Natural killer cell (primary cell): ENCODE measurements around the gene SACM1L. TPM values are rescaled to one million over a fixed set of nuclear protein-coding genes. Genes with fewer than 3 reads are reported as not detected.

Experiments used
- ATAC-seq, 3 donors: fragments of 150-1000 bp in 2 of 3; fragments of 200-7000 bp in 1 of 3; cut with Tn5 transposase; 1 replicate in 1 of 3; 2 replicates in 2 of 3; pipeline ENCODE4 v1.10.0; 2021; ENCODE audit warnings: mild to moderate bottlenecking in 2 of 3, moderate library complexity in 2 of 3
- DNase-seq, 2 donors: peaks; one replicate each; pipeline versions ENCODE4 v3.0.0 to v3.0.0-alpha.2; 2013 to 2021; ENCODE audit warnings: mixed read lengths in 1 of 2
- H3K27ac ChIP-seq: one replicate; pipeline ENCODE4 v1.5.1; 2013; ENCODE audit warnings: mild to moderate bottlenecking, low read length
- H3K27me3 ChIP-seq: one replicate; pipeline ENCODE4 v1.6.1; 2013; ENCODE audit warnings: low read length; ENCODE audit not compliant: control insufficient read depth, insufficient read depth
- H3K36me3 ChIP-seq: one replicate; pipeline ENCODE4 v1.6.1; 2013; ENCODE audit warnings: low read length; ENCODE audit not compliant: control insufficient read depth, insufficient read depth
- H3K4me1 ChIP-seq: one replicate; pipeline ENCODE4 v1.6.1; 2013; ENCODE audit warnings: low read length; ENCODE audit not compliant: control insufficient read depth, insufficient read depth
- H3K4me3 ChIP-seq: one replicate; pipeline ENCODE4 v1.5.1; 2013; ENCODE audit warnings: low read length
- H3K9me3 ChIP-seq: one replicate; pipeline ENCODE4 v1.6.1; 2013; ENCODE audit warnings: low read length; ENCODE audit not compliant: control insufficient read depth, insufficient read depth
- H3K27ac Mint-ChIP-seq, 2 donors: one replicate each; pipeline ENCODE4 v1.8.0; 2022; ENCODE audit warnings: mild to moderate bottlenecking in 2 of 2, mixed read lengths in 2 of 2, moderate library complexity in 1 of 2
- H3K27me3 Mint-ChIP-seq, 2 donors: one replicate each; pipeline ENCODE4 v1.8.0; 2022; ENCODE audit warnings: low read depth in 2 of 2, mixed read lengths in 2 of 2
- H3K36me3 Mint-ChIP-seq: one replicate; pipeline ENCODE4 v1.8.0; 2022; ENCODE audit warnings: mixed read lengths
- H3K4me1 Mint-ChIP-seq, 2 donors: one replicate each; pipeline ENCODE4 v1.8.0; 2022; ENCODE audit warnings: mixed read lengths in 2 of 2
- H3K4me3 Mint-ChIP-seq: one replicate; pipeline ENCODE4 v1.8.0; 2022; ENCODE audit warnings: mild to moderate bottlenecking, moderate library complexity, mixed read lengths
- H3K9me3 Mint-ChIP-seq, 2 donors: one replicate each; pipeline ENCODE4 v1.8.0; 2022; ENCODE audit warnings: mixed read lengths in 2 of 2
- WGBS: methylation state at CpG from one replicate; pipeline ENCODE4 v1.1.7; 2013; ENCODE audit warnings: missing lambda C conversion rate; ENCODE audit not compliant: insufficient coverage; 5-methylcytosine and 5-hydroxymethylcytosine counted together
- intact Hi-C: fragments of 100-400 bp; cut with micrococcal nuclease; formaldehyde crosslinking; loops from one replicate; pipeline ENCODE4 v1.14.2; 2022
- total RNA-seq, 4 donors: library from RNA; stranded (reverse); fragments of 120-200 nt in 1 of 4; gene quantifications; one replicate each; pipeline versions ENCODE4 v1.2.3 to v1.2.4, GENCODE V29; 2013 to 2022
- TF ChIP-seq, protein P1 (sequence below): fragments of 200-600 bp; IDR thresholded peaks from one replicate; pipeline ENCODE4 v1.8.0; 2022; ENCODE audit warnings: antibody characterized with exemption

SACM1L gene
- total RNA-seq, 3 donors from 2014 or later (not counting 1 experiment from before 2014, with no cell fraction given) = 93.2 to 110 (median 93.9) TPM

- no peaks in the 10 kb centered on the region for H3K9me3 ChIP-seq
- no peaks in the 10 kb centered on the region for H3K27me3 ChIP-seq
- TF ChIP-seq, protein P1, sequence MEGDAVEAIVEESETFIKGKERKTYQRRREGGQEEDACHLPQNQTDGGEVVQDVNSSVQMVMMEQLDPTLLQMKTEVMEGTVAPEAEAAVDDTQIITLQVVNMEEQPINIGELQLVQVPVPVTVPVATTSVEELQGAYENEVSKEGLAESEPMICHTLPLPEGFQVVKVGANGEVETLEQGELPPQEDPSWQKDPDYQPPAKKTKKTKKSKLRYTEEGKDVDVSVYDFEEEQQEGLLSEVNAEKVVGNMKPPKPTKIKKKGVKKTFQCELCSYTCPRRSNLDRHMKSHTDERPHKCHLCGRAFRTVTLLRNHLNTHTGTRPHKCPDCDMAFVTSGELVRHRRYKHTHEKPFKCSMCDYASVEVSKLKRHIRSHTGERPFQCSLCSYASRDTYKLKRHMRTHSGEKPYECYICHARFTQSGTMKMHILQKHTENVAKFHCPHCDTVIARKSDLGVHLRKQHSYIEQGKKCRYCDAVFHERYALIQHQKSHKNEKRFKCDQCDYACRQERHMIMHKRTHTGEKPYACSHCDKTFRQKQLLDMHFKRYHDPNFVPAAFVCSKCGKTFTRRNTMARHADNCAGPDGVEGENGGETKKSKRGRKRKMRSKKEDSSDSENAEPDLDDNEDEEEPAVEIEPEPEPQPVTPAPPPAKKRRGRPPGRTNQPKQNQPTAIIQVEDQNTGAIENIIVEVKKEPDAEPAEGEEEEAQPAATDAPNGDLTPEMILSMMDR = no peak
- H3K4me3 Mint-ChIP-seq = no peak overlapping the region
- H3K4me1 Mint-ChIP-seq = peaks cover 18 to 24% of the 10 kb centered on the region in 2 donors
- no peak for DNase-seq
- H3K4me3 ChIP-seq = no peak overlapping the region
- H3K9me3 Mint-ChIP-seq = no peaks in the 10 kb centered on the region
- no peak for ATAC-seq
- intact Hi-C loops = no loop called here
- peaks cover 38% of the 10 kb centered on the region for H3K36me3 ChIP-seq
- H3K36me3 Mint-ChIP-seq = no peaks in the 10 kb centered on the region
- no peaks in the 10 kb centered on the region for H3K27me3 Mint-ChIP-seq
- H3K27ac ChIP-seq = no peak overlapping the region
- WGBS = 86% methylated on average over 1 of the region's 1 CpG
- H3K4me1 ChIP-seq = peaks cover 19% of the 10 kb centered on the region
- H3K27ac Mint-ChIP-seq = no peak overlapping the region
Observed at GRCh38 chr3:45667569-45667934, 21.6 kb upstream of the SACM1L start.

GRCh38 chr3:45670436-45670835 is 18.8 kb upstream of the SACM1L start:
- Histone ChIP-seq H3K27me3 (no peaks in the 10 kb centered on the region), H3K36me3 (peaks cover 54% of the 10 kb centered on the region), H3K4me1 (peaks cover 3% of the 10 kb centered on the region), H3K27ac (no peak overlapping the region), H3K9me3 (no peaks in the 10 kb centered on the region), H3K4me3 (no peak overlapping the region)
- TF ChIP-seq, protein P1 = no peak
- Mint-ChIP-seq H3K4me1 (peaks cover 4 to 9% of the 10 kb centered on the region in 2 donors), H3K27ac (no peak overlapping the region), H3K36me3 (no peaks in the 10 kb centered on the region), H3K4me3 (no peak overlapping the region), H3K9me3 (no peaks in the 10 kb centered on the region), H3K27me3 (no peaks in the 10 kb centered on the region)
- DNase-seq (no peak), ATAC-seq (no peak)
- intact Hi-C loops = no loop called here

DNA sequence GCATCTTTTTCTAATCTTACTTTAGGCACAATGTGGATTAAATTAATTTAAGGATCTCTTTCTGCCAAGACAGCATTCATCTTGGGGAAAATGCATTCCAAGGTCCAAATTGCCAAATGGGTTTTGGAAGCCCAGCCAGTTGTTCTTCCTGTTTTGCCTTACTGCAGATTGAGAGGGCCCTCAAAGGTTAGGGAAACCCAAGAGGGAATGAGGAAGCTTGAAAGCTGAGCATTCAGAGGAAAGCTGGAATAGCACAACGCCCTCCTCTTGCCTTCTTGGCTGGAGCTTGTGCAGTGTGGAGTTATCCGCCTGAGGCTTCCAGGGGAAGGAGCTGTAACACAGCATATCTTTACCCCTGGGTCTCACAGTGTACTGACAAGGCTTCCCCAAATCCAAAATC is 18.2 kb upstream of the SACM1L start:
- intact Hi-C loops = no loop called here

GRCh38 chr3:45673273-45673672 is 15.9 kb upstream of the SACM1L start:
- Mint-ChIP-seq H3K36me3 (no peaks in the 10 kb centered on the region), H3K4me1 (peaks cover 15 to 20% of the 10 kb centered on the region in 2 donors), H3K9me3 (no peaks in the 10 kb centered on the region), H3K4me3 (no peak overlapping the region), H3K27me3 (no peaks in the 10 kb centered on the region), H3K27ac (no peak overlapping the region)
- DNase-seq (no peak), ATAC-seq (no peak)
- H3K36me3 ChIP-seq = peaks cover 43% of the 10 kb centered on the region
- H3K27ac ChIP-seq = no peak overlapping the region
- no peaks in the 10 kb centered on the region for H3K9me3 ChIP-seq
- H3K27me3 ChIP-seq = no peaks in the 10 kb centered on the region
- intact Hi-C loops = no loop called here
- TF ChIP-seq, protein P1 = no peak
- H3K4me3 ChIP-seq = no peak overlapping the region
- H3K4me1 ChIP-seq = peaks cover 21% of the 10 kb centered on the region
- WGBS = 98% methylated on average over 2 of the region's 2 CpGs

More for the DNA sequence above, 18.2 kb upstream of the SACM1L start:
- Histone ChIP-seq H3K36me3 (peaks cover 54% of the 10 kb centered on the region), H3K27me3 (no peaks in the 10 kb centered on the region), H3K9me3 (no peaks in the 10 kb centered on the region), H3K4me1 (peaks cover 3% of the 10 kb centered on the region), H3K4me3 (no peak overlapping the region), H3K27ac (no peak overlapping the region)
- Mint-ChIP-seq H3K4me3 (no peak overlapping the region), H3K4me1 (peaks cover 0 to 7% of the 10 kb centered on the region in 2 donors), H3K27ac (no peak overlapping the region), H3K36me3 (no peaks in the 10 kb centered on the region), H3K27me3 (no peaks in the 10 kb centered on the region), H3K9me3 (no peaks in the 10 kb centered on the region)
- DNase-seq = no peak
- WGBS = 94% methylated on average over 2 of the region's 2 CpGs
- no peak for ATAC-seq
- TF ChIP-seq, protein P1 = no peak
